ENCODE data around the gene GLIS1. TPM values are rescaled to one million over a fixed set of nuclear protein-coding genes. Genes with fewer than 3 reads are reported as not detected.

The GLIS1 gene
- total and polyA plus RNA-seq, 10 of the 15 experiments (the other 5 are each of a cell fraction or from before 2014, with no cell fraction given): not detected

GRCh38 chr1:53567851-53568250 is 171.1 kb downstream of the GLIS1 start:
- RAD21 ChIA-PET (ENCODE audit: unreplicated experiment): no interaction called here
- Histone ChIP-seq H3K27ac (ENCODE audit: control insufficient read depth, insufficient read depth) (no peak overlapping the region), H4K20me1 (ENCODE audit: control insufficient read depth, insufficient read depth) (no peaks in the 10 kb centered on the region), H3K79me2 (ENCODE audit: control insufficient read depth, insufficient read depth, low read length) (no peaks in the 10 kb centered on the region), H3K9ac (ENCODE audit: control insufficient read depth, insufficient read depth, low read length) (no peak overlapping the region), H3K4me1 (ENCODE audit: control insufficient read depth, insufficient read depth, low read length) (no peaks in the 10 kb centered on the region), H3K9me3 (replicated peaks; ENCODE audit: control insufficient read depth, insufficient read depth, low read length) (no peaks in the 10 kb centered on the region), H3K27me3 (replicated peaks in 1 of 2; ENCODE audit: control insufficient read depth in 2 of 2, insufficient read depth in 2 of 2, low read length in 1 of 2) (peaks cover 0 to 3% of the 10 kb centered on the region in 2 experiments; a peak in 2 of 4 replicates), H3K4me3 (no peak overlapping the region), H3K4me2 (ENCODE audit: control insufficient read depth, insufficient read depth) (no peak overlapping the region), H3K36me3 (ENCODE audit: control insufficient read depth in 2 of 2, insufficient read depth in 2 of 2, low read length in 1 of 2) (no peaks in the 10 kb centered on the region), H2AFZ (ENCODE audit: control insufficient read depth, low read depth, low read length) (no peak overlapping the region)
- BruUV-seq (replicated peaks): no TSS peak
- in situ Hi-C loops (cut with MboI): no loop called here
- intact Hi-C loops (cut with micrococcal nuclease; ENCODE audit: unreplicated experiment): no loop called here
- WGBS (ENCODE audit: insufficient coverage, insufficient replicate concordance, low lambda C conversion rate, missing lambda C conversion rate): 67% methylated on average over 3 of the region's 3 CpGs
- CTCF ChIA-PET: no interaction called here
- TF ChIP-seq SKIL (IDR thresholded peaks at IDR 0.05; ENCODE audit: low read depth, poor library complexity, severe bottlenecking) (no peak), GATAD2B (conservative IDR thresholded peaks at IDR 0.05; ENCODE audit: low read depth) (no peak), E2F8 (IDR thresholded peaks at IDR 0.05; ENCODE audit: low read depth, partially characterized antibody) (no peak), KAT2A (conservative IDR thresholded peaks at IDR 0.05; ENCODE audit: control insufficient read depth, low read depth, low read length) (no peak), HSF1 (IDR thresholded peaks at IDR 0.05; ENCODE audit: low read depth, low read length) (no peak), STAT3 (IDR thresholded peaks at IDR 0.05; ENCODE audit: low read depth, low read length) (no peak), ZBTB40 (IDR thresholded peaks at IDR 0.05; ENCODE audit: borderline replicate concordance) (no peak), HDAC6 (IDR thresholded peaks at IDR 0.05; ENCODE audit: unreplicated experiment) (no peak), CBX3 (IDR thresholded peaks at IDR 0.05; ENCODE audit: borderline replicate concordance, low read depth) (no peak), TCF3 (IDR thresholded peaks at IDR 0.05; ENCODE audit: borderline replicate concordance, insufficient read depth, low read depth, low read length) (no peak), ZBED1 (IDR thresholded peaks at IDR 0.05; ENCODE audit: borderline replicate concordance) (no peak)
- ATAC-seq: no peak
- SMC1A ChIA-PET (ENCODE audit: uncharacterized antibody, unreplicated experiment): no interaction called here
- DNase-seq (ENCODE audit: low read depth, low spot score): no peak
- POLR2A ChIA-PET: no interaction called here
- FAIRE-seq: no peak

All from GM12878 (cell line).